ENCODE measurements around the gene HDAC5. TPM values are rescaled to one million over a fixed set of nuclear protein-coding genes. Genes with fewer than 3 reads are reported as not detected.
"Not testable (repeated sequence)": the region's sequence is repeated elsewhere in the genome, so short reads cannot be mapped to it uniquely, and the experiment has no call there.

Gene HDAC5
- total RNA-seq, 2 donors from 2014 or later, result 39.2 to 57.9 TPM

DNA sequence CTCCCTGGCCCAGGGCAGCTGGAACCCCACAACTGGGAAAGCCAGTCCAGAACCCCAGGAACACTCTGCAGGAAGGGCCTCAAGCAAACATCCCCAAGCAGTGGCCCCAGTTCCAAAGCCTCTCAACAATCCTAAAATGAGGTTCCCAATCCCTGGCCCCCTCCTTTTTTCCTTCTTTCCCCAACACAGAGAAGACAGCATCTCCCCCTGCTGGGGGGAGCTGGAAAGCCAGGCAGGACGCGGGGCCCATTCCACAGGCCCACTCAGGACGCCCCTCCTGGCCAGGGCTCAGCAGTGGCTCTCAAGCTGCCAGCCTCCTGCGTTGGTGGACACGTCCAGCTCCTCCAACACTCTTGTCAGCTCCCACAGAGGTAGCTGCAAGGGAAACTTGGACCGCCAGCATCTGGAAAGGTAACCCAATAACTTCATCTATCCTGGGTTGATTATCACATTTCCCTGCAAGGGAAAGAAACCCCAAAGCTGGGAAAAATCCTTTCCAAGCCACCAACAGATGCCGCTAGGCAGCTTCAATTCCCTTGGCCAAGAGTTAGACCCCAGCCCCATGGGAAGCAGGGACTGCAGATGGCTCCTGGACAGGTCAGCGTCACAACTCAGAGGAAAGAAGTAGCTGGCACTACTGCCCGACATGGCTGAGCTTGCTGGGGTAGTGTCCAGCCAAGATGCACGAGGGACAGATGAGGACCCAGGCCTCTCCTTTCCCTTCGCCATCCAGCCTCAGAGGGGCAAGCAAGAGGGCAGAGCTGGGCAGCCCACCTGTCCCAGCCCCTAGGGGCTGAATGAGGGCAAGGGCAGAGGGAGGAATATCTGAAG lies 7.6 kb downstream of the HDAC5 start:
- ATAC-seq (no peak), DNase-seq (no peak)
- intact Hi-C loops (cut with DNase I), result loop anchor here in 1 of 2 donors (5.0 kb wide), 2 partner anchors 103 to 173 kb away; partner anchors contain the start of genes PPY and TMEM101

DNA sequence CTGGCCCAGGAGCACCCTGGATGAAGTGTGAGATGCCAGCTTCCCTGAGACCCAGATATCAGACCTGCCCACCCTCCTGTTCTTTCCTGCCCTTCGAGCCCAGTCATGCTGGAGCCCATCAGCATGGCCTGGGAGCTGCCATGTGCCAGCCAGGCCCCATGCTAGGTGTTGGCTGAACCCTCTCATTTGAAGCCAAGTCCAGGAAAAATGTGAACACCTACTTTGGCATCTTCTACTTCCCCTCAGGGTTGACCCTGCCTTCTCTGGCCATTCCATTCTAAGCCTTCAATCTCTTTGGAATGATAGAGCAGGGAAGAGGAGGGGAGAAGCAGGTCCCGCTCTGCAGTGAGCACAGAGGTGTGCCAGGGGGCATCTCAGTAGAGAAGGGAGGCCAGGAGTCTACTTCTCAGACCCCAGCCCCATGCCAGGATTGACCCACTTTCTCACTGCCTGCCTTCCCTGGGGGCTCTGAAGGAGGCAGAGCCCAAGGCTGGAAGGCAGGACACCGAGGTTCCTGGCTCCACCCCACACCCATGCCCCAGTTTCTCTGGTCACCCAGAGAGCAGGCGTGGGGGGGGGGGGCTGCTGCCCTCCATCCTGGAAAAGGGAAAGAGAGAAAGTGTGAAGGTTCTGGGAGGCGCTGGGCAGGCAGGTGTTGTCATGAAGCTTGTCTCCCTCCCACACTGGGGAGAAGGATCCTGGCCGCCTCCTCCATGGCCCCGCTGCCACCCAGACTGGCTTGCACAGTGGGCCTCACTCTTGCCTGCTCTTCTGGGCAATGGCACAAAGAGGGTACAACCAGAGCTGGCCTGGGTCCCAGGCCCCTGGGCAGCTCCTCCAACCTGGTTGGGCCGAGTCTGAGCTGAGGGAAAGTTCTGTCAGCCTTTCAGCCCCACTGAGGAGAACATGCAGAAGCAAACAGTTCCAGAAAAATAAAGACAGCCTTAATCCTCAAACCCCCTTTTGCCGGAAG lies 9.3 kb downstream of the HDAC5 start:
- ATAC-seq (no peak), DNase-seq (no peak)
- intact Hi-C loops (cut with DNase I), result loop anchor here in 1 of 2 donors (5.0 kb wide), 1 partner anchor 42 kb away; the partner anchor contains the start of gene G6PC3

DNA sequence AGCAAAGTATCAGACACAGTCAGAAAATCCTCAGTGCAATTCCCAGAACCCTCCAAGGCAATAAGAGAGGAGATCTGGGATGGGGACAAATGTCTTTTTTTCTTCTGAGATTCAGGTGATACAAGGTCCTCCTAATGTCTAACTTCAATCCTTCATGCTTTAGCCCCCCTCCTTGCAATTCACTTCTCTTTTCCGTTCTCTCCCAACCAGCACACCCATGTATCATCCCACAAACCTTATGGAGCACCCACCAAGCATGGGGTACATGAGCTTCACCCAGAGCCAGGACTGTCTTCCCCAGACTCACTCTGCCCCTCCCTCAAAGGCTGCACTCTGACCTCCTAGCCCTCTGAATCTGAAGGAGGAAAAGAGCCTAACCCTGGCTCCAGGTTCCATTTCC lies 10.1 kb downstream of the HDAC5 start:
- ATAC-seq (no peak), DNase-seq (no peak)
- intact Hi-C loops (cut with DNase I), result loop anchor here in 1 of 2 donors (5.0 kb wide), 1 partner anchor 41 kb away; the partner anchor contains the start of gene G6PC3

DNA sequence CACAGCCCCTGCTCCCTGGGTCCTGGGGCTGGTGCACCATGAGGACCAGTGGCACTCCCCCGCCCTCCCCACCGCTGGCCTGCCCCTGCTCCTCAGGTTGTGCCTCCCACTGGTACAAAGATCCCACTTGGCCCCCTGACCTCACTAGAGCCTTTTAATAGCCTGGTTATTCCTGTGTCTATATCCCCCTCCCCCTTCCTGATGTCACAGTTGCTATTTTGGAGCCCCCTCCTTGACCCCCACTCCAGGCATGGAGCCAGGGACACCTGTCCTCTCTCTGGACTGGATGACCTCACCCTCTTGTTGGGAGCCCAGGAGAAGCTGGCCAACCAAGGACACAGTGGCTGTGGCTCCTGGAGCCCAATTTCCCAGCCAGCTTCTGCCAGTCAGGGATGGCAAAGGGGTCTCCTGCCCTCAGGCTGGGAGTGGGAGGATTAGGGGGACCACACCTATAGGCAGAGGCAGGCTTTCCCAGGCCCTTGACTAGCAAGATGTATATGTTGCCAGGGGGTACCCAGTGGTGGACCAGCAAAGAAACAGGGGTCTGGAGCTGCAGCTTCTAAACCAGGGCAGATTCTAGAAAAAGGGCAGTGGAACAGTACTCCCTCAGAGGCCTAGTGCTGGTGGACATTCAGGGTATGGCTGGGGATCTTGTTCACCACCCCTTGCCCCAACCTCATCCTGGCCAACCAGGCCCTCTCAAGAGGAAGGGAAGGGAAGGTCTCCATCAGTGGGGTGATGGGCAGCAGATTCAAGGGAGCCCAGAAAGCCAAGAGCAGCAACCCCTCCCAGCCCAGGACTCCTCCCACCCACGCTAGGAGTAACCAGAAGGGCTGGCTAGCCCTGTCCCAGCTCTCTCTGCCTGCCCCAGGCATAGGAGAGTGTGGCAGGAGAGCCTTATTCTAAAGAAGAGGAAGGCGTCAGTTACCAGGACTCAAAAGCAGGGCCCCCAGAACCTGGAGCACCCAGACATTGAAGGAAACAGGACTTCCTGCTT lies 10.9 kb downstream of the HDAC5 start:
- intact Hi-C loops (cut with DNase I), result loop anchor here in 1 of 2 donors (5.0 kb wide), 1 partner anchor 40 kb away; the partner anchor contains the start of gene G6PC3
- ATAC-seq, result peak; percentile 24 to 43
- DNase-seq, result peak; percentile 77

DNA sequence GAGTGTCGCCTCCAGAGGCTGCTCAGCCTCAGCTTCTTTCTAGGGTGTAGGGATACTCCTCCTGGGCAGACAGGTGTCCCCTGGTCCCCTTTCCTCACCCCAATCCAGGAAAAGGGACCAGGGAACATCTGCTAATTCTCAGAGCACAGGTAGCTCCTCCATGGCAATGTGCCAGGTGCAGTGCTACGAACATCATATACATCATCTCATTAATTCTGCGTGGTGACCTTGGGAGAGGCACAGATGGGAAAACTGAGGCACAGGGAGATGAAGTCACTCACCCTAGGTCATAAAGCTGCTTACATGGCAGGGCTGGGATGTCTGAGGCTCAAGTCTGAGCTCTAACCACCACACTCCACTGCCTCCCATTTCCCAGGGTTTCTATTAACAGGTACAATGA lies 11.7 kb downstream of the HDAC5 start:
- ATAC-seq (no peak), DNase-seq (no peak)
- intact Hi-C loops (cut with DNase I), result loop anchor here in 1 of 2 donors (5.0 kb wide), 1 partner anchor 39 kb away; the partner anchor contains the start of gene G6PC3

DNA sequence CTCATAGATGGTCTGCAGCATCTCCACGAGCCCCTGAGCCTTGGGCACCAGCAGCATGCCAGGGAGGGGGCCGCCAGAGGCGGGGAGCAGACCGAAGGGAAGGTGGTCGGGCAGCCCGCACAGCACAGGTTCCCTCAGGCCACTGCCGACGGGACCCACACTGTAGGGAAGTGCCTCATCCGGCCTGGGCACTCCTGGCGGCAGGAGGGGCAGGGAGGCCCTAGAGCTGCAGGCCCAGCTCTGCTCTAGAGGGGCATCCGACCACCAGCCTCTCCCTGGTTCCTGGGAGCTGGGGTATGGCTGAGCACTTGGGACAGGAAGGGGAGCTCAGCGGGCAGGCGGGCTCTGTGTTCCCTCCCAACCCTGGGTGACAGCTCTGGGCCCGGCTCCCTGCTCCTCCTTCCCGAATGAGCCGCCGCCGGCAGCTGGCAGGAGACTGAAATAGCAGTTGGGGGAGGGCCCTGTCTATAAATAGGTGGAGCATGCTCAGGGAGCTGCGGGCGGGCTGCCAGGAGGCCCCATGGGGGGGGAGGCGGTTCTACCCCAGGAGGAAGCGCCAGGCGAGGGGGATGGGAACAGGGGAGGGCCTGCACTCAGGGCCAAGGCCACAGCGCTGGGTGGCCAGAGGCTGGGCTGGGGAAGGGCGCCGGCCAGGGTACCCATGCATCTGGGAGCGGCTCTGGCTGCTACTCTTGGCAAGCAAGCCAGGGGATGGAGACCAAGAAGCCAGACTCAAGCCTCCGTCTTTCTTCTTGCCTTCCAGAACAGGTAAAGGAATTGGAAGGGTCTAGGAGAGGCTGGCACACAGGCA lies 12.4 kb downstream of the HDAC5 start:
- DNase-seq (peak; percentile 98), ATAC-seq (peak; percentile 88)
- intact Hi-C loops (cut with DNase I), result loop anchor here in 1 of 2 donors (5.0 kb wide), 1 partner anchor 39 kb away; the partner anchor contains the start of gene G6PC3

DNA sequence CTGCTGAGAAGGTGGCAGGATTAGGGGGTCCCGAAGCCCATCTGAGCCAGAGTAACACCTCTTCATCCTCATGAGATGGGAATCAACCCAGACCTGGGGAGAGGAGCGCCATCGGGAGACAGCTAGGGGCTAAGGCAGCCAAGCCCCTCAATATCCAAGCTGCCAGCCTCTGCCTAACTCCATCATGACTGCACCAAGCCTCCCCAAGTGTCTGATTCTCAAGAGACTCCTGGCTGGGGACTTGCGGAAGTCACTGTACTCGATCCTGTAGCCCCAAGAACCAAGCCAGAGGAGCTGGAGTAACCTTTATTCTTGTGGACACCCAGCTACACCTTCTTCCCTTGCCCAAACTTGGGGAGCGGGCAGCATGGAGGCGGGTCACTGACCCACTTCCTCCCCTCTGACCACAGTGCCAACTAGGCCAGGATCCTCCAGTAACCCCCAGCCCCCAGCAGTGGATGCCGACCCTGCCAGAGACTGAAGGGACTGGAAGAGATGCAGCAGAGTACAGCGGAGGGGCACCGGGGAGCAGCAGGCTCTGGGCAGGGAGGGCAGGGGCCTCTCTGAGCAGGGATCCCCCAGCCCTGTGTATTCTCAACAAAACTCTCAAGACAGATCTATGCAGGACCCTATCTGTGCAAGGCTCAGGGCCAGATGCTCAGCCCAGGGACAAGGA lies 13.3 kb downstream of the HDAC5 start:
- intact Hi-C loops (cut with DNase I), result loop anchor here in 1 of 2 donors (5.0 kb wide), 1 partner anchor 38 kb away; the partner anchor contains the start of gene G6PC3
- no peak for DNase-seq
- ATAC-seq, result no peak

DNA sequence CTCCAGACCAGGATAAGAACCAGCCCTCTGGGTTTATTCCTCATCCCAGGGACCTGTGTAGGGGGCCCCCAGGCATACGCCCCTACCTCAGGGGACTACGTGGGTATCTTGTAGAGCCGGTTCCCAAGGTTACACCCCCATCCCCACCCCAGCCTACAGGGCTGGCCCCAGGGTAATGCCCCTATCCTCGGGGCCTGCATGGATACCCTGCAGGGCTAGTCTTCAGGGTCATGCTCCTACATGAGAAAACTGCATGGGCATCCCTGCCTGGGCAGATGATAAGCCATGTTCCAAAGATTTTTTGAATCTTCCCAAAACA lies 14.2 kb downstream of the HDAC5 start:
- intact Hi-C loops (cut with DNase I), result no loop called here
- DNase-seq, result no peak
- ATAC-seq, result no peak

DNA sequence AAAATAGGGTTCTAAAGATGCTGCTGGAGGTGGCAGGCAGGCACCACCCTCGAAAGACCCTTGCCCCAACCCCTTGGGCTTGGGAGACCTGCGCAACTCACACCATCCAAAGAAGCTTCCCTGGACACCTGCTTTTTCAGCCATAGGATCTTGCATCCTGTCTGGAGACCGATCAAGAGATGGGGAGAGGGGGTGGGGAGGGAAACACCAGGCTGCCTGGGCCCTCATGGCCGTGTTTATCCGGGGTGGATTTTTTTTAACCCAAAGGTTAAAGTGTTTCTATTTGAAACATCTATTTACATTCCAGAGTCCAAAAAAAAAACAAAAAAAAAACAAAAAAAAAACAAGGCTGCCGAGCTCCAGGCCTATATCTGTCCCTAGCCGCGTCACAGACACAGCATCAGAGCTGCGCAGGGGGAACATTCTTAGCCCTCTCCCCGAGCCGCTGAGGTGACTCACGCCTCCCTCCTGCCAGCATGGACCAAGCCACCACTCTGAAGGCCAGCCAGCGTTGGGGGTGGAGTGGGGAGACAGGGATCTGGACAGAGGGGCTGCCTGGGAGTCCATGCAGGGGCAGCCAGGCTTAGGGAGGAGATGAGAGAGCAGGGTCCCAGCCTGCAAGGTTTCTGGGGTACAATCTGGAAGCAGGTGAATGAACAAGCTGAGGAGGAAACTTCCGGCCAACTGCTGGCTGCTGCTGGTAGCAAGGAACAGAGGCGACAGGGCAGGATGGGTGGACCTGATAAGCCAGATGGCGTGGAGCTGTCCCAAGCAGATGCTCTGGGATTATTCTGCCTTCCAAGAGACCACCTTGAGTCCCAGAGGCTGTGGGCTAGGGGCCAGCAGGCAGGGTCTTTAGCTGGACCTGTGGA lies 14.8 kb downstream of the HDAC5 start:
- intact Hi-C loops (cut with DNase I), result no loop called here
- ATAC-seq (peak; percentile 75 to 77), DNase-seq (peak; percentile 92)

DNA sequence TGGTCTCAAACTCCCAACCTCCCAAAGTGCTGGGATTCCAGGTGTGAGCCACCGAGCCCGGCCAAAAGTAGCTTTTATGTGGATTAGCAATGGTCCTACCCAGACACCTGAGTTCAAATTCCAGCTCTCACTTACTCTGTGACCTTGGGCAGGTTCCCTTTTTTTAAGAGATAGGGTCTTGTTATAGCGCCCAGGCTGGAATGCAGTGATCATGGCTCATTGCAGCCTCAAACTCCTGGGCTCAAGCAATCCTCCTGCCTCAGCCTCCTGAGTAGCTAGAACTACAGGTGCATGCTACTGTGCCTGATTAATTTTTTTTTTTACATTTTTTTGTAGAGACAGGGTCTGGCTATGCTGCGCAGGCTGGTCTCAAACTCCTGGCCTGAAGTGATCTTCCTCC lies 16.6 kb downstream of the HDAC5 start:
- intact Hi-C loops (cut with DNase I), result no loop called here
- DNase-seq (no peak), ATAC-seq (no peak)

DNA sequence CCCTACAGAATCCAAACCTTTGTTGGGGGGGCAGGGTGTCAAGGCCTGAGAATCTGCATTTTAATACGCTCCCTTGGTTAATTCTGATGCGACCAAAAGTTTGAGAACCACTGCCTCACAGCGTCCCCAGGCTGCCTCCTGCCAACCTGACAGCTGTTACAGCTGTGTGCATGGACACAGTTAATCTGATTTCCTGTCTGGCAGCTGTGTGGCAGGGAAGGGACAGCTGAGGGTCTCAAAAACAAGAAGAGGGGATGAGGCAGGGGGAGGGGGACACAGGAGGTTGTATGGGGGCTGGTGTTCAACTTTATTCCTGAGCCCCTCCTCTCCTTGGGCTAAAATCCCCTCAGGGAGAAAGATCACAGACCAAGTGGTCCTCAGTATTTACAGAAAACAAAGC lies 17.5 kb downstream of the HDAC5 start:
- no peak for ATAC-seq

DNA sequence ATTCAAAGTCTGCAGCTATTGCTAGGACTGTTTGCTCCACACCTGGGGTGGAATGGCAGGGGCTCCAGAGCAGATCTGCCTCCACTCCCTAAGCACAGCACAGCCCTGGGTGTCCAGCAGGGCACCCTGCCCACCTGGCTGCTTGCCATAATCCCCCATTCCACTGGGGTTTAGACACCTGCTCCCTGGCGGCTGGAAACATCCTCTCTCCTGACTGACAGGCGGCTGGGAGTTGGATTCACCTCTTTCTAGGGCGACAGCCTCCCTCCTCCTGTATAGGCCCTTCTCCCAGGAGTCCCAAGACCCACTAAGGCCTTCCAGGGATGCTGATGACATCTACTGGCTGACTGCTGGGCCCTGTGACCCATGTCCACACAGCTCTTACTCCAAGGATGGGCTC lies 18.0 kb downstream of the HDAC5 start:
- intact Hi-C loops (cut with DNase I), result no loop called here
- no peak for DNase-seq
- no peak for ATAC-seq

More for the DNA sequence above, 17.5 kb downstream of the HDAC5 start:
- DNase-seq, result no peak
- intact Hi-C loops (cut with DNase I), result no loop called here

DNA sequence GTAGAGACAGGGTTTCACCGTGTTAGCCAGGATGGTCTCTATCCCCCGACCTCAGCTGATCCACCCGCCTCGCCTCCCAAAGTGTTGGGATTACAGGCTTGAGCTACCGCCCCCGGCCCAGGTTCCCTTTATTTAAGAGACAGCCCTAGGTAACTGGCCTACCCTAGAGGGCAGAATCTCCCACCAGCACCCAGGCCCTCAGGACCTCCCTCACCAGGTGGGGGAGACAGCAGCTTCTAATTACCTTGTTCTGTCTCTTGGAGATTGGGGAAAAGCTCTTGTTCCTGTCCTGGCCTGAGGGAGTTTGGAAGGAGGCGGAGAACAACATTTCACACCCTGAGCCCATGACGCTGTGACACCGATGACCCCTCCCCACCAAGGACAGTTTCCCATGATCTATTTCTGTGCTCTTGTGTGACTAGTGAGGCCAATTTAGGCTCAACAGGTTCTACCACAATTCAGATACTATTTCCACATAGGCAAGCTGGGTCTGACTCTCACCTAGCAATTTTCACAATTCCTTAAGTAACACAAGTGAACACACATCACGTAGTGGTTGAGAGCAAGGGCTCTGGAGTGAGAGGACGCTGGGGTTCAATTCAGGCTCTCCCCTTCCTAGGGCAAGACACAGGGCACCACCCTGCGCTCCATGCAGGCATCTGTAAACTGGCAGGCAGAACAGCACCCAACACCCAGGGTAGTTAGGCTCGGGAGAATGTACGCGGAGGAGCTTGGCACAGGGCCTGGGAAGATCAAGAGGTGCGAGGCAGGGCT lies 20.4 kb downstream of the HDAC5 start:
- DNase-seq, result no peak
- intact Hi-C loops (cut with DNase I), result no loop called here
- peak; percentile 42 to 59 for ATAC-seq

DNA sequence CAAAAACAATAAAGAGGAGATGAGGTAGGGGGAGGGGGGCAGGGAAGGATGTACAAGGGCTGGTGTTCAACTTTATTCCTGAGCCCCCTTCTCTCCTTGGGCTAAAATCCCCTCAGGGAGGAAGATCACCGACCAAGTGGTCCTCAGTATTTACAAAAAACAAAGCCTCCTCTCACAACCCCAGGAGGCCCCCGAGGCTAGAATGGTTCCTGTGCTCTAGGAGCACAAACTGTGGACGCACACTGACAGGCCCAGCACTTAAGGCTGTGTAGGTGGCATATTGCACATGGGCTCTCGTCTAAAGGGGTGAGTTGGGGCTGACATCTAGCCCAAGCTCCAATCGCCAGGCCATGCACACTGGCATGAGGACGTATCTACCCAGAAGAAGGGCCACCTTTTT lies 21.6 kb downstream of the HDAC5 start:
- intact Hi-C loops (cut with DNase I); ATAC-seq; DNase-seq: not testable (repeated sequence)
